ENCODE measurements around the gene KLRC3. TPM values are rescaled to one million over a fixed set of nuclear protein-coding genes. Genes with fewer than 3 reads are reported as not detected.
"Not testable (repeated sequence)": the region's sequence is repeated elsewhere in the genome, so short reads cannot be mapped to it uniquely, and the experiment has no call there.

Gene KLRC3
- total RNA-seq = not detected in 2 replicates
- polyA plus RNA-seq = 0.28 TPM in 1 of 2 replicates, not detected in the other

DNA sequence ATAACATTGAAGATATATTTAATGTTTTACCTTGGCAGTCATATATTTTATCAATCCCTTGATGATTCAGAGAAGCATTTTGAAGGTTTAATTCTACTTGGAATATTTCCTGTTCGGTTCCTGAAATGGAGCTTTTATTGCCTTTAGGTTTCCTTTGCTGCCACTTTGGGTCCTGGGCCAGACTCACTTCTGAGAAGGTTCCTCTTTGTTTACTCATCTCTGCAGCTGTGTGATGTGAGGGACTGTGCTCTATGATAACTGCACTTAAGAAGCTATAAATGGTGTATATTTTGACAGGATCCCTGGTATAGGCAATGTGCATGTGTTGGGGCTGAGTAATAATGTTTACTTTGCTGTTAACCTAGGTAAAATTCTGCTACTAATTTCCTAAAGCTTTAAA lies at the start of gene KLRC3:
Gene KLRC3 (minus strand): TSS at position 262 of the 400 bp plus-strand sequence. CDS start 45 bp downstream, at position 217.
- not testable (repeated sequence) for H3K4me2 ChIP-seq

DNA sequence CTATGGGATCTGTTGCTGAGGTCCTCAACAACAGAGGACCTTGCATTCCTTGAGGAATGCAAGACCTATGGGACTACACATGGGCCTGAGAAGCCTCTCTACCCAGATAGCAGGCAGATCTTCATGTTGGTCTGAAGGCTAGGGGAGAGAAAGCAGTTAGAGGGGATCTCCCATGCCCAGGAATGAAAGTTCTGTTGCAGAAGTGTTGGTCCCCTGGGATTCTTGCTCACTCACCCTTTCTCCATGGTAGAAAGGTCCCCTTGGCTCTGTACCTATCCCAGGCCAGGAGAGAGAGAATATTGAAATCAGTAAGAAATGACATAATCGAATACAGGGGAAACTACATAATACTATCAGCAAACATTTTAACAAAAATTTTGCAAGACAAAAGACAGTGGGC lies 49.3 kb upstream of the KLRC3 start:
- WGBS (ENCODE audit: low lambda C conversion rate, missing lambda C conversion rate) = 93% methylated on average over 1 of the region's 1 CpG
- H3K4me3 ChIP-seq = no peak overlapping the region

More for the DNA sequence above, at the start of gene KLRC3:
- not testable (repeated sequence) for H3K27me3 ChIP-seq; H2AFZ ChIP-seq; DNase-seq (ENCODE audit: low spot score); H3K79me2 ChIP-seq; H3K9me2 ChIP-seq (replicated peaks; ENCODE audit: insufficient read depth); H3K36me3 ChIP-seq (replicated peaks; ENCODE audit: insufficient read depth, low read depth); H3K4me1 ChIP-seq (ENCODE audit: insufficient read depth); H3K9me3 ChIP-seq (ENCODE audit: low read depth); H3K27ac ChIP-seq; H4K20me1 ChIP-seq (ENCODE audit: insufficient read depth, poor library complexity, severe bottlenecking); H3K4me3 ChIP-seq
- WGBS (ENCODE audit: low lambda C conversion rate, missing lambda C conversion rate) = 57% methylated on average over 1 of the region's 1 CpG

DNA sequence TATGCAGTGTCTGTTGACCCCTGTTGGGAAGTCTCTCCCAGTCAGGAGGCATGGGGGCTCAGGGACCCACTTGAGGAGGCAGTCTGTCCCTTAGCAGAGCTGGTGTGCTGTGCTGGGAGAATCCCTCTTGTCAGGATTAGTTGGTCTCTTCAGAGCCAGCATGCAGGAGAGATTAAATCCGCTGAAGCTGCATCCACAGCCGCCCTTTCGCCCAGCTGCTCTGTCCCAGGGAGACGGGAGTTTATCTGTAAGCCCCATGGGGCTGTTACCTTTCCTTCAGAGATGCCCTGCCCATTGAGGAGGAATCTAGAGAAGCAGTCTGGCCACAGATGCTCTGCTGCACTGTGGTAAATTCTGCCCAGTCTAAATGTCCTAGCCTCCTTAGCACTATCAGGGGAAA lies 45.9 kb upstream of the KLRC3 start:
- Histone ChIP-seq H3K9me3 (ENCODE audit: low read depth) (no peaks in the 10 kb centered on the region), H3K27ac (no peak overlapping the region), H3K9me2 (replicated peaks; ENCODE audit: insufficient read depth) (no peaks in the 10 kb centered on the region), H3K27me3 (no peaks in the 10 kb centered on the region), H3K4me3 (no peak overlapping the region), H3K4me2 (no peak overlapping the region), H2AFZ (no peak overlapping the region), H3K79me2 (no peaks in the 10 kb centered on the region), H4K20me1 (ENCODE audit: insufficient read depth, poor library complexity, severe bottlenecking) (no peaks in the 10 kb centered on the region), H3K36me3 (replicated peaks; ENCODE audit: insufficient read depth, low read depth) (no peaks in the 10 kb centered on the region), H3K4me1 (ENCODE audit: insufficient read depth) (no peaks in the 10 kb centered on the region)
- no peak for DNase-seq (ENCODE audit: low spot score)
- WGBS (ENCODE audit: low lambda C conversion rate, missing lambda C conversion rate) = 70% methylated on average over 4 of the region's 4 CpGs
- TF ChIP-seq, protein P1, sequence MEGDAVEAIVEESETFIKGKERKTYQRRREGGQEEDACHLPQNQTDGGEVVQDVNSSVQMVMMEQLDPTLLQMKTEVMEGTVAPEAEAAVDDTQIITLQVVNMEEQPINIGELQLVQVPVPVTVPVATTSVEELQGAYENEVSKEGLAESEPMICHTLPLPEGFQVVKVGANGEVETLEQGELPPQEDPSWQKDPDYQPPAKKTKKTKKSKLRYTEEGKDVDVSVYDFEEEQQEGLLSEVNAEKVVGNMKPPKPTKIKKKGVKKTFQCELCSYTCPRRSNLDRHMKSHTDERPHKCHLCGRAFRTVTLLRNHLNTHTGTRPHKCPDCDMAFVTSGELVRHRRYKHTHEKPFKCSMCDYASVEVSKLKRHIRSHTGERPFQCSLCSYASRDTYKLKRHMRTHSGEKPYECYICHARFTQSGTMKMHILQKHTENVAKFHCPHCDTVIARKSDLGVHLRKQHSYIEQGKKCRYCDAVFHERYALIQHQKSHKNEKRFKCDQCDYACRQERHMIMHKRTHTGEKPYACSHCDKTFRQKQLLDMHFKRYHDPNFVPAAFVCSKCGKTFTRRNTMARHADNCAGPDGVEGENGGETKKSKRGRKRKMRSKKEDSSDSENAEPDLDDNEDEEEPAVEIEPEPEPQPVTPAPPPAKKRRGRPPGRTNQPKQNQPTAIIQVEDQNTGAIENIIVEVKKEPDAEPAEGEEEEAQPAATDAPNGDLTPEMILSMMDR (IDR thresholded peaks at IDR 0.05; ENCODE audit: poor library complexity) = no peak
- TF ChIP-seq EZH2 (IDR thresholded peaks at IDR 0.05; ENCODE audit: borderline replicate concordance) (no peak), EZH2phosphoT487 (IDR thresholded peaks at IDR 0.05; ENCODE audit: low read depth, severe bottlenecking, unreplicated experiment) (no peak)

More for the DNA sequence above, 49.3 kb upstream of the KLRC3 start:
- no peaks in the 10 kb centered on the region for H4K20me1 ChIP-seq (ENCODE audit: insufficient read depth, poor library complexity, severe bottlenecking)
- H3K9me3 ChIP-seq (ENCODE audit: low read depth) = no peaks in the 10 kb centered on the region
- TF ChIP-seq, protein P1 (IDR thresholded peaks at IDR 0.05; ENCODE audit: poor library complexity) = no peak
- TF ChIP-seq EZH2 (IDR thresholded peaks at IDR 0.05; ENCODE audit: borderline replicate concordance) (no peak), EZH2phosphoT487 (IDR thresholded peaks at IDR 0.05; ENCODE audit: low read depth, severe bottlenecking, unreplicated experiment) (no peak)
- no peaks in the 10 kb centered on the region for H3K9me2 ChIP-seq (replicated peaks; ENCODE audit: insufficient read depth)
- H3K79me2 ChIP-seq = no peaks in the 10 kb centered on the region
- H3K4me1 ChIP-seq (ENCODE audit: insufficient read depth) = no peaks in the 10 kb centered on the region
- no peak overlapping the region for H3K4me2 ChIP-seq
- H2AFZ ChIP-seq = no peak overlapping the region
- H3K27ac ChIP-seq = no peak overlapping the region
- no peaks in the 10 kb centered on the region for H3K36me3 ChIP-seq (replicated peaks; ENCODE audit: insufficient read depth, low read depth)
- no peak for DNase-seq (ENCODE audit: low spot score)
- H3K27me3 ChIP-seq = no peaks in the 10 kb centered on the region

DNA sequence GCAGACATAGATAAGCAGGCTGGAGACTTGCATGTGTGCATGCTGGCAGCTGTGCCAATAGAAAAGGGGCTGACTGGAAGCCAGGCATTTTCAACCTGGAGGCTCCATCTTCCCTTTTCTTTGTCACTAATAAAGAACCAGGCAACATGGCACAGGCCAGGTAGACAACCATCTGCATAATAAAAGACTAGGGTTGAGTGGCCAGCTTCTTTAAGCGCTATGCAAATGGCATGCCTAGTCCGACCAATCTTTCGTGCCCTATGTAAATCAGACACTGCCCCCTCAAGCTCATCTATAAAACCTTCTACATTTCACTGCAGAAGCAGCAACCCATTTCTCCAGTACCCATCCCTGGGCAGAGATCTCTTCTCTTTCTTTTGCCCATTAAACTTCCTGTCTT lies 37.4 kb upstream of the KLRC3 start:
- Histone ChIP-seq H3K27me3 (no peaks in the 10 kb centered on the region), H3K4me2 (no peak overlapping the region), H3K36me3 (replicated peaks; ENCODE audit: insufficient read depth, low read depth) (no peaks in the 10 kb centered on the region), H3K27ac (no peak overlapping the region), H3K4me1 (ENCODE audit: insufficient read depth) (no peaks in the 10 kb centered on the region), H3K9me3 (ENCODE audit: low read depth) (no peaks in the 10 kb centered on the region), H3K79me2 (no peaks in the 10 kb centered on the region), H3K9me2 (replicated peaks; ENCODE audit: insufficient read depth) (no peaks in the 10 kb centered on the region), H4K20me1 (ENCODE audit: insufficient read depth, poor library complexity, severe bottlenecking) (no peaks in the 10 kb centered on the region), H2AFZ (no peak overlapping the region), H3K4me3 (no peak overlapping the region)
- WGBS (ENCODE audit: low lambda C conversion rate, missing lambda C conversion rate) = 81% methylated on average over 3 of the region's 3 CpGs
- no peak for DNase-seq (ENCODE audit: low spot score)
- TF ChIP-seq, protein P1 (IDR thresholded peaks at IDR 0.05; ENCODE audit: poor library complexity) = no peak
- TF ChIP-seq EZH2phosphoT487 (IDR thresholded peaks at IDR 0.05; ENCODE audit: low read depth, severe bottlenecking, unreplicated experiment) (no peak), EZH2 (IDR thresholded peaks at IDR 0.05; ENCODE audit: borderline replicate concordance) (no peak)

Data from hepatocyte (in vitro differentiated cells).